H4 (cell line): ENCODE results near the gene LENG9. TPM values are rescaled to one million over a fixed set of nuclear protein-coding genes. Genes with fewer than 3 reads are reported as not detected.
"Not testable (repeated sequence)": the region's sequence is repeated elsewhere in the genome, so short reads cannot be mapped to it uniquely, and the experiment has no call there.

Source experiments
- DNase-seq: peaks from one replicate; pipeline ENCODE4 v3.0.0-alpha.2; 2015; ENCODE audit warnings: low spot score
- total RNA-seq: library from RNA; depleted of rRNA; stranded (reverse); fragments of >200 nt; shearing (Covaris generic); gene quantifications from 2 replicates; pipeline ENCODE4 v1.2.3, GENCODE V29; 2014

LENG9 gene
- total RNA-seq, 1 experiment from 2014 or later: 0.64 TPM

DNA sequence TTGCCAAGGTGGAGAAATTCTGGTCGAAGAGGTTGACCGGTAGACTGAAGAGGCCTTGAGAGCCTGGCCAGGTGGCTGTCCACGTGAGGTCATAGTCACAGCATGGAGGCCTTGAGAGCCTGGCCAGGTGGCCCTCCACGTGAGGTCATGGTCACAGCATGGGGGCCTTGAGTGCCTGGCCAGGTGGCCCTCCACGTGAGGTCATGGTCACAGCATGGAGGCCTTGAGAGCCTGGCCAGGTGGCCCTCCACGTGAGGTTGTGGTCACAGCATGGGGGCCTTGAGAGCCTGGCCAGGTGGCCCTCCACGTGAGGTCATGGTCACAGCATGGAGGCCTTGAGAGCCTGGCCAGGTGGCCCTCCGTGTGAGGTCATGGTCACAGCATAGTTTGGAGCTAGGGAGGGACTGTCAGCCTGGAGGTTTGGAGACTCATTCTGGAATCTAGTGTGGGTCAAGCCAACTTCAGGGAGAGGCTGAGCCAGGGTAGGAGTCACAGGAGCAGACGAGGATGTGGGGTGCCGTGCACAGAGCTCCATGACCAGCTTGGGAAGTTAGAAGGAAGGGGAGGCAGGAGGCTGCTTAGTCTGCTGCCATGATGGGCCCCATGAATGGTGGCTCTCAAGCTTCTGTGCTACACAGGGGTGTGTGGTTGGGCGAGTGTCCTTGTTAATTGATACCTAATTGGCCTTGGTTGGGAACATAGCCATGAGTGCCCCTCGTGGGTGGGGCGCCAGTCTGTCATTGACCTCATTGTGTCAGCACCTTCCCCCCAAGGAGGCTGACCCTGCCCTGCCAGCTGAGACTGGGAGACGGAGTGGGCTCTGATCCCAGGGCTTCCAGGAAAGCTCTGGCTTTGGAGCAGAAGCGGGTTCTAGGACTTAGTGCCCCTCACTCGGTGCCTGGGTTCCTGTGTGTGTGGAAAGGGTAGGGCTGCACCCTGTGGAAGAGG, 4.0 kb downstream of the LENG9 start:
- peak; percentile 19 for DNase-seq

DNA sequence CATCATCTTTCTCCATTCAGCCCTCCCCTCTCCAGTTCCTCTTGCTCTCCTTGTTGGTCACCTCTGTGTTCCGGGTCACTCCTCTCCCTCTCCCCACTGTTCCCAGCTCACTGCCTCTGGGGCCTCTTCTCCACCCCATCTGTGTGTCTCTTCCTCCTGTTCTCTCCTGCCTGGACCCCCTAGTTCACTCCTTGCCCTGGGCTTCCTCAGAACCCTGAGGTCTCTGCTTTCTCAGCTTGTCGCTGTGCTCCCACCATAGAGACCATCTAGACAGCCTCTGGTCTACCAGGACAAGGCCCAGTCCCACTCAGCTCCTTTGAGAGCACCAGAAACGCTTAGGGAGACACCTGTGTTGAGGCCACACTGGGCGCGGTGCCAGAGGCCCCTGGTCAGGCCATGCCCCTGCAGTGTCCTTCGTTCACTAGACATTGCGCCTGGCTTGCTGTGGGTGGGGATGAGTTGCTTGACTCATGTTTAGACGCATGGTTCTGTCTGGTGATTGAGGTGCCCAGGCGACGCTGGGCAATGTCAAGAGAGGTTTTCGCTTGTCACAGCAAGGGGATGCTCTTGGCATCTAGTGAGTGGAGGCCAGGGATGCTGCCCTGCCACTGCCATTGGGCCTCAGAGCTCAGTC, 4.8 kb downstream of the LENG9 start:
- peak; percentile 17 for DNase-seq

DNA sequence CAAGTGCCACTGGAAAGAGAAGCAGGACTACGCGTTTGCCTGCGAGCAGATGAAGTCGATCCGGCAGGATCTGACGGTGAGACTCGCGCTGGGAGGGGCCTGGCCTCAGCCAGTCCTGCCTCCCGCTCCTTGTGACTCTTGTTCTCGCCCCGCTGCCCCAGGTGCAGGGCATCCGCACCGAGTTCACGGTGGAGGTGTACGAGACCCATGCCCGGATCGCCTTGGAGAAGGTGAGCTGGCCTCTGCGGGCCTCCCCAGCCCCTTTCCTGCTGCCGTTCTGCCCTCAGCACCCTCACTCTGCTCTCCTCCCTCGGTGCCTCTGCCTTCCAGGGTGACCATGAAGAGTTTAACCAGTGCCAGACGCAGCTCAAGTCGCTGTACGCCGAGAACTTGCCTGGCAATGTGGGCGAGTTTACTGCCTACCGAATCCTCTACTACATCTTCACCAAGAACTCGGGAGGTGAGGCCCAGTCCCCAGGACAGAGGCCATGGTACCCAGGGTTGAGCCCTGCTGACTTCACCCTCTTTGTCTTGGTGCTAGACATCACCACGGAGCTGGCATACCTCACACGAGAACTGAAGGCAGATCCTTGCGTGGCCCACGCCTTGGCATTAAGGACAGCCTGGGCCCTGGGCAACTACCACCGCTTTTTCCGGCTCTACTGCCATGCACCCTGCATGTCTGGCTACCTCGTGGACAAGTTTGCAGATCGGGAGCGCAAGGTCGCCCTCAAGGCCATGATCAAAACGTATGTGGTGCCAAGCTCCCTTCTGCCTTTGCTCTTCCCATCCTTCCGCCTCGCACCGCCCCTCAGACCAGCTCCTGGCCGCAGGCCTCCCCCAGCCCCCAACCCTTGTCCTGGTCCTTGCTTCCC, 5.6 kb downstream of the LENG9 start:
- DNase-seq: peak; percentile 17

DNA sequence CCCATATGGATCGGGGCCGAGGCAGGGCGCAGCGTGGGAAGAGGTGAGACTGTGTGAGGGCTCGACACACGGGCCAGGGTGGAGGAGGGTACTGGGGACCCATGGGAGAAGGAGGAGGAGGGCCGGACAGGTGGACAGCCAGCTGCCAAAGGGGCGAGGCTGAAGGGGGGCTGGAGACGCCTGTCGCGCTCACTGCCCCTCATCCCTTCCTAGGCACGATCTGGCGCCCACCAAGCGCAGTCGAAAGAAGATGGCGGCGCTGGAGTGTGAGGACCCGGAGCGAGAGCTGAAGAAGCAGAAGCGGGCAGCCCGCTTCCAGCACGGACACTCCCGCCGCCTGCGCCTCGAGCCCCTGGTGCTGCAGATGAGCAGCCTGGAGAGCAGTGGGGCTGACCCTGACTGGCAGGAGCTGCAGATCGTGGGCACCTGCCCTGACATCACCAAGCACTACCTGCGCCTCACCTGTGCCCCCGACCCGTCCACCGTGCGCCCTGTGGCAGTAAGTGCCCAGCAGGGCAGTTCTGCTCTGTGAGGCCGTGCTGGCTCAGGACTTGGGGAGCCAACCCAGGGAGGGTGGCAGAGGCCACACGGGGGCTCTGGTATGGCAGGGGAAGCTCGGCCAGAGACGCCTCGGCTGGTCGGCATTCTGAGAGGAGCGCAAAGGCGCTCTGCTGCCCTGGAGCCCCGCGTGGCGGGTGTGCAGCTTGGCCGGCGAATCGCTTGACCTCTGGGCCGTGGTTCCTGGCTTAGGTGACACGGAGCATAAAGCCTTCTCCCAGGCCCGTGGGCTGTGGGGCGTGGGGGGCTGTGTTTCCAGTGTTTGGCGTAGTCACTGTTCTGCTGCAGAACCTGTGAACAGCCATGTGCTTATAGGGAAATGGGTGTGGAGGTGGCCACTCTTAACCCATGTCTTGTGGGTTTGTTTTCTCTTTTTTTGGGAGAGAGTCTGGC, 6.9 kb downstream of the LENG9 start:
- no peak for DNase-seq

DNA sequence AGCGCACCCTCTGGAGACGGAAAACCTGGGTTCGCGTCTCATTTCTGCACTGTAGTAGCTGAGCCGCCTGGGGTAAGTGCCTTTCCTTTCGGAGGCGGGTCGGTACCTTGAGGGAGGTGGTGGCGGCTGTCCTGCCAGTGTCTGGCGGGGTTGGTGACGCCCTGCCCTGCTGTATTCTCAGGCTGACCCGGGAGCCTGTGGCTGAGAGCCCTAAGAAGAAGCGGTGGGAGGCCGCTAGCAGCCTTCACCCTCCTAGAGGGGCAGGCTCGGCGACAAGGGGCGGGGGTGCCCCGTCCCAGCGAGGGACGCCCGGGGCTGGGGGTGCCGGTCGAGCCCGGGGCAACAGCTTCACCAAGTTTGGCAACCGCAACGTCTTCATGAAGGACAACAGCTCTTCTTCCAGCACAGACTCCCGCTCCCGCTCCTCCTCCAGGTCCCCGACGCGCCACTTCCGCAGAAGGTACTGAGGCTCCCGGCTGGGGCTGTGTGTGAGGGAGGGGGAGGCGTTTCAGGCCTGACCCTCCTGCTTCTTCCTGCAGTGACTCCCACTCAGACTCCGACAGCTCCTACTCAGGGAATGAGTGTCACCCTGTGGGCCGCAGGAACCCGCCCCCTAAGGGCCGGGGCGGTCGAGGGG, 7.7 kb downstream of the LENG9 start:
- DNase-seq: no peak

DNA sequence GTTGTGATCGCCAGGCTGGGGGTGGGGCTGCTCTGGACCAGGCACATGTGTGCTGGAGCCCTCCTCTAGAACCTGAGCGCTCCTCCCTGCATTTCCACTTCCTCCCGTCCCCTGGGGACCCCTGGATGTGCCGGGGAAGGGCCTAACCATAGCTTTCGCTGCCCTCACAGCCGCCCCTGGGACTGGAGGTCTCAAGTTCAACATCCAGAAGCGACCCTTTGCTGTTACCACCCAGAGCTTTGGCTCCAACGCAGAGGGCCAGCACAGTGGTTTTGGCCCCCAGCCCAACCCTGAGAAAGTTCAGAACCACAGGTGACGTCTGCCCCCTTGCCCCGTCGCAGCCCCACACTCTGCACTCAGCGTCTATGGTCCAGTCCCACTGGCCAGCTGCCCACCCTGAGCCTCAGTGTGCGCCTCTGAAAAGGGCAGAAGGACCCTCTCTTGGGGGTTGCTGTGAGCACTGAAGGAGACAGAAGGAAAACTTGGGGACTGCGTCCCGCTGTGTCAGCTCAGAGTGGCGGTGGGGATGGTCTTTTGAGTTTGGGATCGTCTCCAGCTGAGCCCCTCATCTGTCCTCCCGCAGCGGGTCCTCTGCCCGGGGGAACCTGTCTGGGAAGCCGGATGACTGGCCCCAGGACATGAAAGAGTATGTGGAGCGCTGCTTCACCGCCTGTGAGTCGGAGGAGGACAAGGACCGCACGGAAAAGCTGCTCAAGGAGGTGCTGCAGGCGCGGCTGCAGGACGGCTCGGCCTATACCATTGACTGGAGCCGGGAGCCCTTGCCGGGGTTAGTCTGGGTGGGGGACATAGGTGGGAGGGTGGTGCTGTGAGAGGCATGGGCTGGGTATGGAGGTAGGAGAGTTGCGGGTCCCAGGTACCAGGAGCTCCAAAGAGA, 8.6 kb downstream of the LENG9 start:
- no peak for DNase-seq

DNA sequence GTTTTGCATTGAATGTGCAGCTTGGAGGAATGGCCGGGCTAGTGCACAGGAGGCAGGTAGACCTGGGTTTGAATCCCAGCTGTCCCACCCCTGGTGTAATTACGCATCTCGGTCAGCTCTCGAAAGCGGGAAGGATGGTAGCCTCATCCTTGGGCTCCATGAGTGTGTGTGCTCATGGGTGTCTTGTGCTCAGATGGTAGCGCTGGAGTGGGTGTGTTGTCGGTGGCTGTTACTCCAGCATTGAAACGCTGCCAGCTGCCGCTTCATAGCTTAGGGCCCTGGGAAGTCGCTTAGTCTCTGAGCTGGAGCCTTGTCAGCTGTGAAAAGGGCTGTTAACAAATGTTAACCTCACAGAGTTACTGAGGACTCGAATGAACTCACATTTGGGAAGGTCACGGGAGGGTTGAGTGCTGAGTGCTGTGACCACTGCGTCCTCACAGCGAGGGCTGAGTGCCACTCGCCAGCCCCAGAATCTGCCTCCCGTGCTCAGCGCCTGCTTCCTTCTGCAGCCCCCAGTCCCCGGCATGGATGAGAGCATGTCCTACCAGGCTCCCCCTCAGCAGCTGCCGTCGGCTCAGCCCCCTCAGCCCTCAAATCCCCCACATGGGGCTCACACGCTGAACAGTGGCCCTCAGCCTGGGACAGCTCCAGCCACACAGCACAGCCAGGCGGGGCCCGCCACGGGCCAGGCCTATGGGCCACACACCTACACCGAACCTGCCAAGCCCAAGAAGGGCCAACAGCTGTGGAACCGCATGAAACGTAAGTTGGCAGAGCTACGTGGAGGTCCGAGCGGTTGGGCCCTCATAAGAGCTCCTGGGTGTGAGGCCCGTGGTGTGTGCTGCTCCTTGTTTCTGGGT, 9.4 kb downstream of the LENG9 start:
- DNase-seq: no peak

DNA sequence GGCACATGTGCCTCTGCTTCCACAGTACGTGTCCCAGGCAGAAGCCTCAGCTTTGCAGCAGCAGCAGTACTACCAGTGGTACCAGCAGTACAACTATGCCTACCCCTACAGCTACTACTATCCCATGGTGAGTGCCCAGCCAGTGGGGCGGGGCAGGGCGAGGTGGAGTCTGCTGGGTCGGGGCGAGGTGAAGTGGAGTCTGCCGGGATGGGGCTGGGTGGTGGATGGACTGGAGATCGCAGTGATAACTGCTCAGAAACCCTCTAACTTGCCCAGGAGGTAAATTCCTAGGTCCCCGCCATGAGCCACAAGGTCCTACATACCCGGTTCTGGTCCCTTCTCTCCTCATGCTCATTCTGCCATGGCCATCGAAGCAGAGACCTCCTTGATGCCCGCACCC, 11.0 kb downstream of the LENG9 start:
- DNase-seq: no peak

DNA sequence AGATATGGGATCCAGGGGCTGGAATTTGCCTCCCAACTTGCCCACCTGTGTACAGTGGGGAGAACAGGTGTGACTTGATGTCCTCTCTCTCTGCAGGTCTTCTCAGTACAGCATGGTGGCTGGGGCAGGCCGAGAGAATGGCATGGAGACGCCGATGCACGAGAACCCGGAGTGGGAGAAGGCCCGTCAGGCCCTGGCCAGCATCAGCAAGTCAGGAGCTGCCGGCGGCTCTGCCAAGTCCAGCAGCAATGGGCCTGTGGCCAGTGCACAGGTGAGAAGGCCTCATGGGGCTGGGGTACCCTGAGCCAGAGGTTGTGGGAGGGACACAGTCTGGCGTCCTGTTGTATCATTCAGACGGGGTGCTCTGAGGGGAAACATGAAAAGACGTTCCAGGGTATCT, 11.6 kb downstream of the LENG9 start:
- no peak for DNase-seq

DNA sequence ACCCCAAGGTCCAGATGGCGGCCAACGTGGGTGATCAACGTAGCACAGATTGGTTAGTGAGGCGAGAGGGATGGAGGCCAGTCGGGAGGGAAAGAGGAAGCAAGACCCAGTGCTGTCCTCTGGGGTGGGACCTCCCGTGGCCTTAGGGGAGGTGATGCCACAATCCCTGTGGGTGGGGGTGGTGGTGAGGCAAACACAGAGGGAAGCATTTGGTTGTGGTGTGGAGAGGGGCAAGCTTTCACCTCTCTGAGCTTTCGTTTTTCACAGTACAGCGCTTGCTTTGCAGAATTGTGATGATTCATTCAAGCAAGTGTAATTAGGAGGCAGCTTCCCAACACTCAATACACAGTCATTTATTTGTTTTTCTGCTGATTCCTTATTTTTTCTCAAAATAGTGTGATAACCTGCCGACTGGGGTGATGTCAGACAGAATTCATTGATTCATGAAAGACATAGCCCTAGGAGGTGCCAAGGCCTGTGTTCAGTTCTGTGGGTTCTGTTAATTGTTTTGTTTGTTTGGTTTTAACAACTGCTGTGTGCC, 12.2 kb downstream of the LENG9 start:
- no peak for DNase-seq

DNA sequence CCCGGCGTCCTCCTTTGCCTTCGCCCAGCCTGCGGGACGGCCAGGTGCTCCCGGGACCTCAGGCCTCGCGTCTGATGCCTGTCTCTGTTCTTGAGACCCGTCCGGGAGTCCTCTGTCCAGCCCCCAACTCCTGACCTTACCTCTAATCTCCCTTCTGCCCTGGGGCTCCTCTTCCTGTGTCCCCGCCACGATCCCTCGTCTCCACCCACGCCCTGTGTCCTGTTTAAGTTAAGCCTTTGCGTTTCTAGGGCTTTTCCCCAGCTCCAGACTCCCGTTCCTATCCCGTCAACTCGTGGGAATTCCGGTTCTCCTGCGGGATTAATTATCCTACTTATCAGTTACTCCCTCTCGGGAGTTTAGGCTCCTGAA, 13.9 kb downstream of the LENG9 start:
- no peak for DNase-seq

DNA sequence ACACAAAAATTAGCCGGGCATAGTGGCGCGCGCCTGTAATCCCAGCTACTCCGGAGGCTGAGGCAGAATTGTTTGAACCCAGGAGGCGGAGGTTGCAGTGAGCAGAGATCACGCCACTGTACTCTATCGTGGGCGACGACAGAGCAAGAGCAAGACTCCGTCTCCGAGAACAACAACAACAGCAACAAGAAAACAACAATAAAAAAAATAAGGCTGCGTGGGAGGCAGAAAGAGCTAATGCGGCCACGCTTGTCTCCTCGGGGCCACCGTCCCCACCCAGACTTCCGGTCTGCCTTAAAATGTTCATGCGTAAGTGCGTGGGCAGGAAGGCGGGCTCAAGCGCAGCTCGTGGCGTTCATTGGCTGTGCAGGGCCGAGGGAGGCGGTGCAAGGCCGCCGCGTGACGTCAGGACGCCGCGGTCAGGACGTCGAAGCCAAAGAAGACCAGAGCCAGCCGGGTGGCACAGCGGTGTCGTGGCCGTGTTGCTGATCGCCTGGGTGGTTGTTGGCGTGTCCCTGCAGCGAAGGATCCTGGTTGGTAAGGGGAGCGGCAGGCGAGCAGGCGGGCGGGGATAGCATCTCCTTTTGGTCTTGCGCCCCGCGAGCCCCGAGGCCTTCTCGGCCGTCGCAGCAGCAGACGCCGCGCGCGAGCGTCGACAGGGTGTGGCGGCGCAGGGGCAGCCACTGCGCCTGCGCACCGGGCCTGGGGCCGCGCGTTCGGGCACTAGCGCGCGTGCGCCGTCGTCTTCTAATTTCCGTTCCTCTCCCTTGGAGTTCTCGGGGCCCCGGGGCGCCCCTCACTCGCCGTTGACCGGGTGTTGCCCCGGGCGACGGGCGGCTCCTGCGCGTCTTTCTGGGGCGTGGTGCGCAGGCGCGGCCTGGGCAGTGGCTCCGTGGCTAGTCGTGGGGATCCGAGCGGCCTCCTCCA, 14.5 kb downstream of the LENG9 start, which contains the start of gene LENG8:
Gene LENG8, plus strand, starts transcription at position 426 of the 927 bp plus-strand sequence. CDS start 2,146 bp downstream, outside the sequence.
- DNase-seq: peak; percentile 100

DNA sequence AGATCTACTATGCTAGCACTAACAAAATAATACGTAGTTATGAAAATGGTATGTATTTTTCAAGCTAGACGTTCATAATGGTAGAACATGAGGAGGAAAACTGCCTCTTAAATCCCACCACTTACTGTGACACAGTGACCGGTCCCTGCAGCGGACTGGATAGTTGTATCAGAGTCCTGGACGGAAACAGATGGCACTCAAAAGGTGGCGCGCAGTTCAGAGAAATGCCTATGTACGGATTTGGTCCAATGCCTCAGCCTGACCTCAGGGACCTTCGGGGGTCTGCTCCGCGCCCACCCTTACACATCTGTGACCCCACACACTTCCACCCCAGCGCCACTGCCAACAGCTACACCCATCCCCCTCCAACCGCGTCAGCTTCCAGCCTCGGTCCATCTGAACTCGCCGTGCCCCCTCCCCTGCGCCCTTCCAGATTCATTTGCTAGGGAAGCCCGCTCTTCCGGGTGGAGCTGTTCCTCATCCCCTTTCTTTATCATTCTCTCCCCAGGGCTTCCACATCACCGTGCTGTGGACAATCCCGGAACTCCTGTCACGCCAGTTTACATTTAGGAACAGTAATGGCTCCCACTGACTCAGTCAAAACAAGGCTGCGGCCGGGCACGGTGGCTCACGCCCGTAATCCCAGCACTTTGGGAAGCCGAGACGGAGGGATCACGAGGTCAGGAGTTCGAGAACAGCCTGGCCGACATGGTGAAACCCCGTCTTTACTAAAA, 15.4 kb downstream of the LENG9 start:
- peak; percentile 60 for DNase-seq

DNA sequence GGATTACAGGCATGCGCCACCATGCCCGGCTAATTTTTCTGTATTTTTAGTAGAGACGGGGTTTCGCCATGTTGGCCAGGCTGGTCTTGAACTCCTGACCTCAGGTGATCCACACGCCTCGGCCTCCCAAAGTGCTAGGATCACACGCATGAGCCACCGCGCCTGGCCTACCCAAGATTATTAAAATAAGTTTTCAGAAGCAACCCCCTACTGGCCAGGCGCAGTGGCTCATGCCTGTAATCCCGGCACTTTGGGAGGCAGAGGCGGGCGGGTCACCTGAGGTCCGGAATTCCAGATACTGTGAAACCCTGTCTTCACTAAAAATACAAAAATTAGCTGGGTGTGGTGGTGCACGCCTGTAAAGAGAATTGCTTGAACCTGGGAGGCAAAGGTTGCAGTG, 17.2 kb downstream of the LENG9 start:
- DNase-seq: not testable (repeated sequence)

DNA sequence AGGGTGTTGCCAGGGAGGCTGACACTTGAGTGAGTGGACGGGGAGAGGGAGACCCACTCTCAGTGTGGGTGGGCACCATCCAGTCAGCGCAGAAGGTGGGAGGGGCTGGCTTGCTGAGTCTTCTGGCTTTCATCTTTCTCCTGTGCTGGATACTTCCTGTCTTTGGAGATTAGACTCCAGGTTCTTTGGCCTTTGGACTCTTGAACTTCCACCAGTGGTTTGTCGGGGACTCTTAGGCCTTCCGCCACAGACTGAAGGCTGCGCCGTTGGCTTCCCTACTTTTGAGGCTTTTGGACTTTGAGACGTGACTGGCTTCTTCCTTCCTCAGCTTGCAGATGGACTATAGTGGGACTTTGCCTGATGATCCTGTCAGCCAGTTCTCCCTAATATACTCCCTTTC, 18.8 kb downstream of the LENG9 start:
- DNase-seq: no peak

DNA sequence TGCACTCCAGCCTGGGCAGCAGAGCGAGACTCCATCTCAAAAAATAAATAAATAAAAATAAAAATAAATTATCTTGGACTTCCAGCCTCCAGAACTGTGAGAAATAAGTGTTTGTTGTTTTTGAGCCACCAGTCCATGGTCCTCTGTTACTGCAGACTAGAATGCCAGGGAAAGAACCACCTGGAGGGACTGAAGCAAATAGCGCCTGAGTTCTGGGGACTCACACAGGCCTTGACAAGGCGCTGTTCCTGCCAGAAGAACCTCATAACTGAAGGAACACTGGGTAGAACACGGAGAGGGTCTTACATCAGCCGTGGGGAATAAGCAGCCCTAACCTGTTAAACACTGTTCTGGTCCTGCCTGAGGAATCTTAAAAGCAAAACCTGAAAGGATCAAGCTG, 22.9 kb downstream of the LENG9 start:
- DNase-seq: no peak
